Fibroblast of mammary gland (primary cell): Measurements from ENCODE around the gene EEFSEC.
A peak's percentile ranks its signal among the peaks of the same experiment; 100 is the strongest.

ENCODE experiments used
- DNase-seq: peaks from one replicate; pipeline ENCODE4 v3.0.0-alpha.2; 2010; ENCODE audit warnings: low read depth
- H3K4me3 ChIP-seq: 2 replicates; pipeline ENCODE4 v1.5.1; 2011; ENCODE audit warnings: low read depth, mild to moderate bottlenecking, low read length, moderate library complexity; ENCODE audit not compliant: control insufficient read depth
- CTCF ChIP-seq: conservative IDR thresholded peaks from 2 replicates; pipeline ENCODE4 v1.5.1; 2011; ENCODE audit warnings: low read depth, low read length, inconsistent platforms; ENCODE audit not compliant: control insufficient read depth, insufficient read depth

The EEFSEC gene

GRCh38 chr3:128321418-128321817 is 168.1 kb downstream of the EEFSEC start:
- no peak overlapping the region for H3K4me3 ChIP-seq
- TF ChIP-seq CTCF = no peak
- DNase-seq = no peak

- peak; percentile 61 for TF ChIP-seq CTCF
- peak; percentile 50 for DNase-seq
- no peak overlapping the region for H3K4me3 ChIP-seq
These were observed 169.0 kb downstream of the EEFSEC start for GRCh38 chr3:128322030-128323022.

GRCh38 chr3:128323206-128324081 is 170.2 kb downstream of the EEFSEC start:
- no peak for DNase-seq
- H3K4me3 ChIP-seq = no peak overlapping the region
- no peak for TF ChIP-seq CTCF

- no peak for TF ChIP-seq CTCF
- no peak overlapping the region for H3K4me3 ChIP-seq
- no peak for DNase-seq
These were observed 171.8 kb downstream of the EEFSEC start for GRCh38 chr3:128324911-128325592.

GRCh38 chr3:128326051-128326823 is 173.0 kb downstream of the EEFSEC start:
- H3K4me3 ChIP-seq = no peak overlapping the region
- no peak for DNase-seq
- TF ChIP-seq CTCF = no peak
